SK-N-SH (cell line): ENCODE results near the gene DSP. TPM values are rescaled to one million over a fixed set of nuclear protein-coding genes. Genes with fewer than 3 reads are reported as not detected.

Experiments used
- CTCF ChIA-PET: fragments of 300-600, 350-600 bp; formaldehyde crosslinking; extraction: SDS; loops from one replicate; lab custom pipeline; 2021; lab: Yijun Ruan, JAX
- POLR2A ChIA-PET: fragments of 350-600 bp; sonication (Branson Sonifier 250); formaldehyde crosslinking; extraction: SDS; loops from one replicate; lab custom pipeline; 2020; ENCODE audit warnings: antibody characterized with exemption, inconsistent platforms; lab: Yijun Ruan, JAX
- DNase-seq: peaks from one replicate; pipeline ENCODE4 v3.0.0; 2012
- H2AFZ ChIP-seq: fragments of 200-600 bp; sonication (generic); 2 replicates; pipeline ENCODE4 v1.8.1; 2016; ENCODE audit warnings: antibody characterized with exemption, mild to moderate bottlenecking, low read depth
- H3F3A ChIP-seq: fragments of 200-600 bp; sonication (generic); replicated peaks from 2 replicates; pipeline ENCODE3; 2016; ENCODE audit warnings: antibody characterized with exemption, mild to moderate bottlenecking; ENCODE audit not compliant: insufficient read depth
- H3K27ac ChIP-seq, 2 experiments: fragments of 200-500 bp in 1 of 2; fragments of 200-600 bp in 1 of 2; sonication (Bioruptor generic) in 1 of 2; sonication (generic), shearing (Covaris generic) in 1 of 2; 2 replicates each; pipeline versions ENCODE4 v1.5.1 to v1.6.1; 2014 to 2016; ENCODE audit warnings: low read depth in 2 of 2, inconsistent platforms in 1 of 2, low read length in 1 of 2, mild to moderate bottlenecking in 1 of 2, mixed read lengths in 1 of 2
- H3K27me3 ChIP-seq: fragments of 200-600 bp; sonication (generic), shearing (Covaris generic); 2 replicates; pipeline ENCODE4 v1.6.1; 2016; ENCODE audit warnings: mixed run types; ENCODE audit not compliant: insufficient read depth
- H3K36me3 ChIP-seq, 2 experiments: fragments of 200-500 bp in 1 of 2; fragments of 200-600 bp in 1 of 2; sonication (Bioruptor generic) in 1 of 2; sonication (generic) in 1 of 2; replicated peaks in 1 of 2; 2 replicates each; pipeline versions ENCODE3 to v1.5.1; 2014 to 2016; ENCODE audit warnings: low read length in 1 of 2, mild to moderate bottlenecking in 1 of 2; ENCODE audit not compliant: insufficient read depth in 2 of 2, control insufficient read depth in 1 of 2
- H3K4me1 ChIP-seq, 2 experiments: fragments of 200-500 bp in 1 of 2; fragments of 200-600 bp in 1 of 2; sonication (Bioruptor generic) in 1 of 2; sonication (generic), shearing (Covaris generic) in 1 of 2; 2 replicates each; pipeline versions ENCODE4 v1.5.1 to v1.6.1; 2014 to 2016; ENCODE audit warnings: low read depth in 1 of 2, low read length in 1 of 2, mixed run types in 1 of 2; ENCODE audit not compliant: insufficient read depth in 2 of 2, control insufficient read depth in 1 of 2
- H3K4me2 ChIP-seq: fragments of 200-600 bp; sonication (generic), shearing (Covaris generic); 2 replicates; pipeline ENCODE4 v1.6.1; 2017; ENCODE audit warnings: mixed run types
- H3K4me3 ChIP-seq, 2 experiments: fragments of 200-500 bp in 1 of 2; fragments of 200-600 bp in 1 of 2; sonication (Bioruptor generic) in 1 of 2; sonication (generic), shearing (Covaris generic) in 1 of 2; 2 replicates each; pipeline versions ENCODE4 v1.5.1 to v1.8.1; 2014 to 2016; ENCODE audit warnings: low read depth in 2 of 2, inconsistent platforms in 1 of 2, low read length in 1 of 2, mild to moderate bottlenecking in 1 of 2, mixed read lengths in 1 of 2, moderate library complexity in 1 of 2
- H3K79me2 ChIP-seq: fragments of 200-600 bp; sonication (generic); 2 replicates; pipeline ENCODE4 v1.8.1; 2017; ENCODE audit warnings: mild to moderate bottlenecking; ENCODE audit not compliant: insufficient read depth
- H3K9ac ChIP-seq: fragments of 200-600 bp; sonication (generic); 2 replicates; pipeline ENCODE4 v1.6.1; 2017; ENCODE audit warnings: mixed run types
- H3K9me2 ChIP-seq: fragments of 200-600 bp; sonication (generic); 2 replicates; pipeline ENCODE4 v1.6.1; 2017; ENCODE audit warnings: mixed run types
- H3K9me3 ChIP-seq: fragments of 200-600 bp; sonication (generic); 2 replicates; pipeline ENCODE4 v1.6.1; 2017; ENCODE audit warnings: mixed run types, mild to moderate bottlenecking, moderate library complexity
- H4K20me1 ChIP-seq: fragments of 200-600 bp; sonication (generic); 2 replicates; pipeline ENCODE4 v1.6.1; 2017; ENCODE audit warnings: mild to moderate bottlenecking, mixed run types; ENCODE audit not compliant: insufficient read depth
- CTCF ChIP-seq: fragments of 200-600 bp; sonication (generic); IDR thresholded peaks from 2 replicates; pipeline ENCODE4 v1.6.1; 2017; ENCODE audit warnings: antibody characterized with exemption, mild to moderate bottlenecking, moderate library complexity
- IRF3 ChIP-seq: fragments of 150-350 bp; IDR thresholded peaks from 2 replicates; pipeline ENCODE4 v1.6.1; 2016; ENCODE audit warnings: mild to moderate bottlenecking, low read depth, low read length
- RCOR1 ChIP-seq: fragments of 150-350 bp; IDR thresholded peaks from 2 replicates; pipeline ENCODE4 v1.6.1; 2017; ENCODE audit warnings: antibody characterized with exemption, low read length
- RFX5 ChIP-seq: IDR thresholded peaks from 2 replicates; pipeline ENCODE4 v1.6.1; 2012; ENCODE audit warnings: mild to moderate bottlenecking, improper control_type of control experiment, low read length
- ZBTB33 ChIP-seq: IDR thresholded peaks from 2 replicates; pipeline ENCODE4 v1.4.0; 2012; ENCODE audit warnings: low read depth, borderline replicate concordance
- WGBS: methylation state at CpG from one replicate; pipeline ENCODE4 v1.1.6; 2017; ENCODE audit warnings: low lambda C conversion rate; 5-methylcytosine and 5-hydroxymethylcytosine counted together
- polyA plus RNA-seq, 3 experiments: library from polyadenylated mRNA; depleted of rRNA; stranded (reverse); fragments of >200 nt; gene quantifications; 2 replicates each; pipeline ENCODE4 v1.2.3, GENCODE V29; 2012

Gene DSP
- polyA plus RNA-seq, 1 of the 3 experiments (the other 2 are of a cell fraction), result 0.02 TPM

GRCh38 chr6:7502743-7503142 is 38.7 kb upstream of the DSP start (continued):
- no peak for TF ChIP-seq RCOR1

- Histone ChIP-seq H3K9ac (no peak overlapping the region), H3K9me2 (no peaks in the 10 kb centered on the region), H3K4me1 (peaks cover 4 to 6% of the 10 kb centered on the region in 2 experiments; a peak in 1 of 4 replicates), H3K27ac (no peak overlapping the region), H4K20me1 (no peaks in the 10 kb centered on the region), H3K9me3 (no peaks in the 10 kb centered on the region), H3K79me2 (no peaks in the 10 kb centered on the region), H2AFZ (no peak overlapping the region), H3K36me3 (no peaks in the 10 kb centered on the region), H3K27me3 (no peaks in the 10 kb centered on the region; the same call in 1 of the 2 replicates), H3K4me2 (no peak overlapping the region), H3K4me3 (no peak overlapping the region), H3F3A (no peaks in the 10 kb centered on the region)
- no peak for DNase-seq
- CTCF ChIA-PET, result no interaction called here
- WGBS, result 55% methylated on average over 6 of the region's 6 CpGs
- TF ChIP-seq IRF3 (no peak), CTCF (no peak), RFX5 (no peak)
- POLR2A ChIA-PET, result no interaction called here
These were observed 37.4 kb upstream of the DSP start for GRCh38 chr6:7504041-7504440.

GRCh38 chr6:7505189-7505699 is 36.2 kb upstream of the DSP start:
- H2AFZ ChIP-seq, result no peak overlapping the region; the same call in 1 of the 2 replicates
- H3K9me2 ChIP-seq, result no peaks in the 10 kb centered on the region
- no peak overlapping the region for H3K4me3 ChIP-seq
- peaks cover 4 to 6% of the 10 kb centered on the region in 2 experiments; a peak in 1 of 4 replicates for H3K4me1 ChIP-seq
- H4K20me1 ChIP-seq, result no peaks in the 10 kb centered on the region
- 13% methylated on average over 6 of the region's 10 CpGs for WGBS
- H3K4me2 ChIP-seq, result peak overlapping the region; percentile 35; the same call in 1 of the 2 replicates
- peak; percentile 41 for DNase-seq
- H3K79me2 ChIP-seq, result no peaks in the 10 kb centered on the region
- no peaks in the 10 kb centered on the region for H3F3A ChIP-seq
- POLR2A ChIA-PET, result no interaction called here
- no peak overlapping the region for H3K9ac ChIP-seq
- CTCF ChIA-PET, result interaction anchor here (1.2 kb wide), 1 partner anchor 116 kb away, joined by 3 read pairs; the partner anchor contains the start of genes CAGE1 and RIOK1
- no peak overlapping the region for H3K27ac ChIP-seq
- TF ChIP-seq RCOR1 (peak; percentile 71; the same call in 1 of the 2 replicates), ZBTB33 (no peak)
- TF ChIP-seq, all 33 proteins: peak for 1
- H3K36me3 ChIP-seq, result no peaks in the 10 kb centered on the region
- no peaks in the 10 kb centered on the region for H3K9me3 ChIP-seq
- no peaks in the 10 kb centered on the region; the same call in 1 of the 2 replicates for H3K27me3 ChIP-seq
